ENCODE results near the gene VWA5B1.

GRCh38 chr1:20262810-20263534 is 27.7 kb upstream of the VWA5B1 start:
- TF ChIP-seq EZH2 (IDR thresholded peaks at IDR 0.05; ENCODE audit: low read length): no peak
- TF ChIP-seq, protein P1, sequence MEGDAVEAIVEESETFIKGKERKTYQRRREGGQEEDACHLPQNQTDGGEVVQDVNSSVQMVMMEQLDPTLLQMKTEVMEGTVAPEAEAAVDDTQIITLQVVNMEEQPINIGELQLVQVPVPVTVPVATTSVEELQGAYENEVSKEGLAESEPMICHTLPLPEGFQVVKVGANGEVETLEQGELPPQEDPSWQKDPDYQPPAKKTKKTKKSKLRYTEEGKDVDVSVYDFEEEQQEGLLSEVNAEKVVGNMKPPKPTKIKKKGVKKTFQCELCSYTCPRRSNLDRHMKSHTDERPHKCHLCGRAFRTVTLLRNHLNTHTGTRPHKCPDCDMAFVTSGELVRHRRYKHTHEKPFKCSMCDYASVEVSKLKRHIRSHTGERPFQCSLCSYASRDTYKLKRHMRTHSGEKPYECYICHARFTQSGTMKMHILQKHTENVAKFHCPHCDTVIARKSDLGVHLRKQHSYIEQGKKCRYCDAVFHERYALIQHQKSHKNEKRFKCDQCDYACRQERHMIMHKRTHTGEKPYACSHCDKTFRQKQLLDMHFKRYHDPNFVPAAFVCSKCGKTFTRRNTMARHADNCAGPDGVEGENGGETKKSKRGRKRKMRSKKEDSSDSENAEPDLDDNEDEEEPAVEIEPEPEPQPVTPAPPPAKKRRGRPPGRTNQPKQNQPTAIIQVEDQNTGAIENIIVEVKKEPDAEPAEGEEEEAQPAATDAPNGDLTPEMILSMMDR (optimal IDR thresholded peaks at IDR 0.05 in 1 of 3, IDR thresholded peaks at IDR 0.05 in 1 of 3, conservative IDR thresholded peaks at IDR 0.05 in 1 of 3; ENCODE audit: extremely low read depth in 1 of 3, insufficient read depth in 2 of 3, low read length in 3 of 3): no peak

Data from keratinocyte (primary cell).